HG02885 (cell line): ENCODE measurements around the gene ATOH8.

ENCODE experiments used
- ATAC-seq: cut with Tn5 transposase; IDR thresholded peaks from one replicate; pipeline ENCODE4 v1.9.1; 2021; ENCODE audit warnings: mild to moderate bottlenecking; ENCODE audit not compliant: unreplicated experiment, poor library complexity

The ATOH8 gene

GRCh38 chr2:85795331-85796045 is 41.7 kb downstream of the ATOH8 start:
- ATAC-seq, result no peak

- ATAC-seq, result no peak
Observed at GRCh38 chr2:85796046-85796340, 42.2 kb downstream of the ATOH8 start.

- ATAC-seq, result no peak
Observed at GRCh38 chr2:85796341-85797262, 42.8 kb downstream of the ATOH8 start.

GRCh38 chr2:85797263-85797660 is 43.5 kb downstream of the ATOH8 start:
- no peak for ATAC-seq

GRCh38 chr2:85797921-85798320 is 44.1 kb downstream of the ATOH8 start:
- no peak for ATAC-seq

- no peak for ATAC-seq
Observed at GRCh38 chr2:85799215-85799956, 45.6 kb downstream of the ATOH8 start.

- ATAC-seq, result no peak
Observed at GRCh38 chr2:85800586-85800985, 46.8 kb downstream of the ATOH8 start.

- ATAC-seq, result no peak
Observed at GRCh38 chr2:85801871-85802270, 48.1 kb downstream of the ATOH8 start.

GRCh38 chr2:85802354-85803103 is 48.7 kb downstream of the ATOH8 start:
- ATAC-seq, result no peak

GRCh38 chr2:85803704-85804425 is 50.1 kb downstream of the ATOH8 start:
- ATAC-seq, result no peak

- ATAC-seq, result no peak
Observed at GRCh38 chr2:85804583-85804982, 50.8 kb downstream of the ATOH8 start.

- no peak for ATAC-seq
Observed at GRCh38 chr2:85806358-85807118, 52.7 kb downstream of the ATOH8 start.

GRCh38 chr2:85807756-85808155 is 54.0 kb downstream of the ATOH8 start:
- no peak for ATAC-seq

- ATAC-seq, result no peak
Observed at GRCh38 chr2:85810371-85811179, 56.8 kb downstream of the ATOH8 start.

- no peak for ATAC-seq
Observed at GRCh38 chr2:85811180-85812093, 57.6 kb downstream of the ATOH8 start.

- no peak for ATAC-seq
Observed at GRCh38 chr2:85812094-85812735, 58.4 kb downstream of the ATOH8 start.
